HEK293T (cell line): Measurements from ENCODE around the gene HTRA3.
"Not testable (repeated sequence)": the region's sequence is repeated elsewhere in the genome, so short reads cannot be mapped to it uniquely, and the experiment has no call there.

ENCODE experiments used
- CTCF ChIA-PET: fragments of 350-600 bp; formaldehyde crosslinking; extraction: SDS; loops from one replicate; lab custom pipeline; 2021; ENCODE audit warnings: antibody characterized with exemption, inconsistent platforms; lab: Yijun Ruan, JAX
- POLR2A ChIA-PET: fragments of 350-600 bp; formaldehyde crosslinking; extraction: SDS; loops from one replicate; lab custom pipeline; 2020; ENCODE audit warnings: antibody characterized with exemption, inconsistent platforms; lab: Yijun Ruan, JAX
- DNase-seq: peaks from one replicate; pipeline ENCODE4 v3.0.0; 2012; ENCODE audit warnings: mixed read lengths; ENCODE audit errors: extremely low spot score
- ARNT ChIP-seq: fragments of 450-650 bp; IDR thresholded peaks from 2 replicates; pipeline ENCODE4 v1.6.1; 2017; ENCODE audit warnings: mild to moderate bottlenecking
- BHLHE40 ChIP-seq: fragments of 450-650 bp; IDR thresholded peaks from 2 replicates; pipeline ENCODE4 v1.6.1; 2016; ENCODE audit warnings: mild to moderate bottlenecking, moderate library complexity, borderline replicate concordance
- CTBP1 ChIP-seq: fragments of 450-650 bp; IDR thresholded peaks from 2 replicates; pipeline ENCODE4 v1.6.1; 2016; ENCODE audit warnings: borderline replicate concordance
- ELF4 ChIP-seq: fragments of 450-650 bp; IDR thresholded peaks from 2 replicates; pipeline ENCODE4 v1.6.1; 2017; ENCODE audit warnings: antibody characterized with exemption
- FOXA1 ChIP-seq: fragments of 450-650 bp; IDR thresholded peaks from 2 replicates; pipeline ENCODE4 v1.6.1; 2016; ENCODE audit warnings: mild to moderate bottlenecking
- FOXK2 ChIP-seq: fragments of 450-650 bp; IDR thresholded peaks from 2 replicates; pipeline ENCODE4 v1.6.1; 2016; ENCODE audit warnings: mild to moderate bottlenecking
- FOXM1 ChIP-seq: fragments of 450-650 bp; IDR thresholded peaks from 2 replicates; pipeline ENCODE4 v1.6.1; 2017; ENCODE audit warnings: mild to moderate bottlenecking, borderline replicate concordance
- HDGF ChIP-seq: fragments of 450-650 bp; IDR thresholded peaks from 2 replicates; pipeline ENCODE4 v1.6.1; 2017; ENCODE audit warnings: antibody characterized with exemption, borderline replicate concordance
- L3MBTL2 ChIP-seq: fragments of 450-650 bp; conservative IDR thresholded peaks from 2 replicates; pipeline ENCODE4 v1.6.1; 2016; ENCODE audit warnings: mild to moderate bottlenecking
- LEF1 ChIP-seq: fragments of 450-650 bp; IDR thresholded peaks from 2 replicates; pipeline ENCODE4 v1.6.1; 2017; ENCODE audit warnings: mild to moderate bottlenecking, borderline replicate concordance
- NFRKB ChIP-seq: fragments of 450-650 bp; IDR thresholded peaks from 2 replicates; pipeline ENCODE4 v1.6.1; 2016; ENCODE audit warnings: mild to moderate bottlenecking, moderate library complexity
- SP1 ChIP-seq: fragments of 450-650 bp; IDR thresholded peaks from 2 replicates; pipeline ENCODE4 v1.6.1; 2017
- SUZ12 ChIP-seq: fragments of 450-650 bp; IDR thresholded peaks from 2 replicates; pipeline ENCODE4 v1.6.1; 2016; ENCODE audit warnings: mild to moderate bottlenecking
- TARDBP ChIP-seq: fragments of 450-650 bp; IDR thresholded peaks from 2 replicates; pipeline ENCODE4 v1.6.1; 2016
- ZNF384 ChIP-seq: fragments of 450-650 bp; IDR thresholded peaks from 2 replicates; pipeline ENCODE4 v1.6.1; 2016
- TF ChIP-seq, protein P1 (sequence below): fragments of 450-650 bp; IDR thresholded peaks from 2 replicates; pipeline ENCODE4 v1.6.1; 2016

HTRA3 gene

GRCh38 chr4:8347660-8348059 lies 78.1 kb downstream of the HTRA3 start:
- CTCF ChIA-PET: interaction anchor here (1.1 kb wide), 1 partner anchor 106 kb away, joined by 3 read pairs; no protein-coding TSS in a partner anchor
- DNase-seq: no peak
- TF ChIP-seq CTBP1: no peak
- TF ChIP-seq FOXK2: no peak
- no peak for TF ChIP-seq L3MBTL2
- no peak for TF ChIP-seq SUZ12
- no peak for TF ChIP-seq FOXM1
- TF ChIP-seq SP1: no peak
- no peak for TF ChIP-seq NFRKB
- POLR2A ChIA-PET: no interaction called here

DNA sequence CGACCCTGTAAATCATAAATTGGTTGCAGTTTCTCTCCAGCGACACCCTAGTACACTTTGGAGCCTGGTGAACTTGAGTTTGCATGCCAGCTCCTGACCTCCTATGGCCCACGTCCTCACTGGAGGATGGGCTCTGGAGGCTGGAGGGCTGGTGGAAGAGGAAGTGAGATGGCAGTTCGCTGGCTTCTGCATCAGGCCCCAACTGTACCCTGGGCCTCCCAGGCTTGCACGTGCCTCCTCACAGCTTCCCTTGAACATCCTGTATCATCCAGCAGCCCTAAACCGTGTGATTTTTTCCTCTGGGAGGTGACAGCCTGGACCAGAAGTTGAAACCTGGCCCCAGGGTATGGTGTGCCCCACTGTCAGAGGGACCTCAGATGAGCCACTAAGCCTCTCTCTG lies 78.5 kb downstream of the HTRA3 start:
- POLR2A ChIA-PET: no interaction called here
- DNase-seq: no peak
- CTCF ChIA-PET: interaction anchor here (1.1 kb wide), 1 partner anchor 106 kb away, joined by 3 read pairs; no protein-coding TSS in a partner anchor
- TF ChIP-seq SP1 (no peak), TARDBP (no peak)
- TF ChIP-seq, protein P1, sequence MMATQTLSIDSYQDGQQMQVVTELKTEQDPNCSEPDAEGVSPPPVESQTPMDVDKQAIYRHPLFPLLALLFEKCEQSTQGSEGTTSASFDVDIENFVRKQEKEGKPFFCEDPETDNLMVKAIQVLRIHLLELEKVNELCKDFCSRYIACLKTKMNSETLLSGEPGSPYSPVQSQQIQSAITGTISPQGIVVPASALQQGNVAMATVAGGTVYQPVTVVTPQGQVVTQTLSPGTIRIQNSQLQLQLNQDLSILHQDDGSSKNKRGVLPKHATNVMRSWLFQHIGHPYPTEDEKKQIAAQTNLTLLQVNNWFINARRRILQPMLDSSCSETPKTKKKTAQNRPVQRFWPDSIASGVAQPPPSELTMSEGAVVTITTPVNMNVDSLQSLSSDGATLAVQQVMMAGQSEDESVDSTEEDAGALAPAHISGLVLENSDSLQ: no peak

DNA sequence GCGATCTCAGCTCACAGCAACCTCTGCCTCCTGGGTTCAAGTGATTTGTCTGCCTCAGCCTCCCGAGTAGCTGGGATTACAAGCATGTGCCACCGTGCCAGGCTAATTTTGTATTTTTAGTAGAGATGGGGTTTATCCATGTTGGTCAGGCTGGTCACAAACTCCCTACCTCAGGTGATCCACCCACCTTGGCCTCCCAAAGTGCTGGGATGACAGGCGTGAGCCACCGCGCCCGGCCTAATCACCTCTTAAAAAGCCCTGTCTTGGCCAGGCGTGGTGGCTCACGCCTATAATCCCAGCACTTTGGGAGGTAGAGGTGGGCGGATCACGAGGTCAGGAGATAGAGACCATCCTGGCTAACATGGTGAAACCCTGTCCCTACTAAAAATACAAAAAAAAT lies 79.7 kb downstream of the HTRA3 start:
- CTCF ChIA-PET, POLR2A ChIA-PET, DNase-seq: not testable (repeated sequence)

- TF ChIP-seq L3MBTL2 (no peak), FOXM1 (no peak), CTBP1 (no peak), SP1 (no peak), LEF1 (no peak), ZNF384 (no peak), SUZ12 (no peak), FOXK2 (no peak), ARNT (no peak), ELF4 (no peak), NFRKB (no peak), BHLHE40 (no peak), HDGF (no peak), TARDBP (no peak), FOXA1 (no peak)
- TF ChIP-seq, protein P1: no peak
- ChIA-PET POLR2A (no interaction called here), CTCF (no interaction called here)
- no peak for DNase-seq
Observed at GRCh38 chr4:8349664-8350236, 80.2 kb downstream of the HTRA3 start.

- ChIA-PET CTCF (no interaction called here), POLR2A (no interaction called here)
- DNase-seq: no peak
- no peak for TF ChIP-seq FOXK2
- TF ChIP-seq ELF4: no peak
- no peak for TF ChIP-seq ARNT
- TF ChIP-seq SP1: no peak
- no peak for TF ChIP-seq LEF1
- TF ChIP-seq L3MBTL2: no peak
- no peak for TF ChIP-seq NFRKB
- TF ChIP-seq TARDBP: no peak
- TF ChIP-seq BHLHE40: no peak
- TF ChIP-seq, protein P1: no peak
- TF ChIP-seq FOXM1: no peak
- no peak for TF ChIP-seq SUZ12
- TF ChIP-seq CTBP1: no peak
- TF ChIP-seq HDGF: no peak
- no peak for TF ChIP-seq FOXA1
- no peak for TF ChIP-seq ZNF384
Observed at GRCh38 chr4:8350352-8350751, 80.8 kb downstream of the HTRA3 start.

DNA sequence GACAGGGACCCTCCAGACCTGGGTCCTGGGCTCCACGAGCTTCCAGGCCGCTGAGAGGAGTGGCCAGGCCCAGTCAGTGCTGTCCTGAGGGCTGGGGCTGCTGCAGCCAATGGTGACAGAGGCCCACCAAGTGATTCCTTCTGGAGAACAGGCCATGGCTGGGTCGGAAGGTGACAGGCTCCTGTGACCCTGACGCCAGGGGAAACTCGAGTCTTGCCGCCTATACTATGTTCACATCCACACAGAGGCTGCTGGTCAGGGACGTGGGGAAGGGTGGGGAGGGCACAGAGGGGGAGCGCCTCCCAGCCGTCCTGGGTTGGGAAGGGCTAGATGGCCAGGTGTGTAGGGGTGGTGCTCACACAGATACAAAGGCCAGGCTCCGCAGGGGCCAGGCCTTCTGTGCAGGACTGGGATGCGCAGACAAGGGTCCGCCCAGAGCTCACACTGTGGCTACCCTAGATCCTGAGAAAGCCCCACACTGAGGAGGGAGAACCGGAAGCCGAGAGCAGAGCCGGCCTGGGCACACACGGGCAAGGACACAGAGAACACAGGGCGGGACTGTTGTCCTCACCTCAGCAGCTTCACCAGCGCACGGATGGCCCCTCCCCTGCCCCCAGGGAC lies 81.4 kb downstream of the HTRA3 start:
- TF ChIP-seq, protein P1: no peak
- TF ChIP-seq SUZ12 (no peak), ZNF384 (no peak), BHLHE40 (no peak), LEF1 (no peak), ELF4 (no peak), FOXA1 (no peak), FOXK2 (no peak), SP1 (no peak), ARNT (no peak), CTBP1 (no peak), NFRKB (no peak), TARDBP (no peak), HDGF (no peak), L3MBTL2 (no peak), FOXM1 (no peak)
- no peak for DNase-seq
- ChIA-PET CTCF (no interaction called here), POLR2A (no interaction called here)
